ENCODE measurements around the gene NOS1.

NOS1 gene

GRCh38 chr12:117293510-117293909, 67.9 kb downstream of the NOS1 start:
- no peak for ATAC-seq

GRCh38 chr12:117292688-117293087, 68.7 kb downstream of the NOS1 start:
- no peak for ATAC-seq
- TF ChIP-seq TSHZ2 (CRISPR knock-in tag; IDR thresholded peaks at IDR 0.05) (no peak), TOX (CRISPR knock-in tag; IDR thresholded peaks at IDR 0.05; ENCODE audit: borderline replicate concordance) (no peak), ZFP3 (CRISPR knock-in tag; IDR thresholded peaks at IDR 0.05) (no peak), BACH2 (CRISPR knock-in tag; IDR thresholded peaks at IDR 0.05; ENCODE audit: borderline replicate concordance) (no peak), OSR1 (CRISPR knock-in tag; IDR thresholded peaks at IDR 0.05) (no peak), ZNF8 (CRISPR knock-in tag; IDR thresholded peaks at IDR 0.05) (no peak), GLIS3 (CRISPR knock-in tag; IDR thresholded peaks at IDR 0.05) (no peak), TCF4 (CRISPR knock-in tag; IDR thresholded peaks at IDR 0.05; ENCODE audit: borderline replicate concordance) (no peak), ZNF70 (CRISPR knock-in tag; IDR thresholded peaks at IDR 0.05) (no peak), ZFP30 (CRISPR knock-in tag; IDR thresholded peaks at IDR 0.05) (no peak), SNAI2 (CRISPR knock-in tag; IDR thresholded peaks at IDR 0.05) (no peak)
- TF ChIP-seq, protein P1, sequence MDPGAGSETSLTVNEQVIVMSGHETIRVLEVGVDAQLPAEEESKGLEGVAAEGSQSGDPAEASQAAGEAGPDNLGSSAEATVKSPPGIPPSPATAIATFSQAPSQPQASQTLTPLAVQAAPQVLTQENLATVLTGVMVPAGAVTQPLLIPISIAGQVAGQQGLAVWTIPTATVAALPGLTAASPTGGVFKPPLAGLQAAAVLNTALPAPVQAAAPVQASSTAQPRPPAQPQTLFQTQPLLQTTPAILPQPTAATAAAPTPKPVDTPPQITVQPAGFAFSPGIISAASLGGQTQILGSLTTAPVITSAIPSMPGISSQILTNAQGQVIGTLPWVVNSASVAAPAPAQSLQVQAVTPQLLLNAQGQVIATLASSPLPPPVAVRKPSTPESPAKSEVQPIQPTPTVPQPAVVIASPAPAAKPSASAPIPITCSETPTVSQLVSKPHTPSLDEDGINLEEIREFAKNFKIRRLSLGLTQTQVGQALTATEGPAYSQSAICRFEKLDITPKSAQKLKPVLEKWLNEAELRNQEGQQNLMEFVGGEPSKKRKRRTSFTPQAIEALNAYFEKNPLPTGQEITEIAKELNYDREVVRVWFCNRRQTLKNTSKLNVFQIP (CRISPR knock-in tag; IDR thresholded peaks at IDR 0.05; ENCODE audit: borderline replicate concordance, low read depth) = no peak

More at GRCh38 chr12:117293510-117293909, 67.9 kb downstream of the NOS1 start:
- TF ChIP-seq CSDC2 (CRISPR knock-in tag; IDR thresholded peaks at IDR 0.05) = no peak
- no peak for TF ChIP-seq ZNF70 (CRISPR knock-in tag; IDR thresholded peaks at IDR 0.05)
- no peak for TF ChIP-seq BACH2 (CRISPR knock-in tag; IDR thresholded peaks at IDR 0.05; ENCODE audit: borderline replicate concordance)
- TF ChIP-seq CREB5 (CRISPR knock-in tag; IDR thresholded peaks at IDR 0.05; ENCODE audit: low read depth) = no peak
- TF ChIP-seq SNAI2 (CRISPR knock-in tag; IDR thresholded peaks at IDR 0.05) = no peak
- TF ChIP-seq ZFP3 (CRISPR knock-in tag; IDR thresholded peaks at IDR 0.05) = no peak
- no peak for TF ChIP-seq ZNF8 (CRISPR knock-in tag; IDR thresholded peaks at IDR 0.05)
- TF ChIP-seq ZNF565 (CRISPR knock-in tag; conservative IDR thresholded peaks at IDR 0.05; ENCODE audit: low read depth) = no peak
- no peak for TF ChIP-seq PATZ1 (CRISPR knock-in tag; IDR thresholded peaks at IDR 0.05; ENCODE audit: borderline replicate concordance)
- no peak for TF ChIP-seq GLIS3 (CRISPR knock-in tag; IDR thresholded peaks at IDR 0.05)
- TF ChIP-seq, protein P1 (CRISPR knock-in tag; IDR thresholded peaks at IDR 0.05; ENCODE audit: borderline replicate concordance, low read depth) = no peak
- no peak for TF ChIP-seq ZFP30 (CRISPR knock-in tag; IDR thresholded peaks at IDR 0.05)
- no peak for TF ChIP-seq ESRRG (CRISPR knock-in tag; IDR thresholded peaks at IDR 0.05)
- TF ChIP-seq, protein P2, sequence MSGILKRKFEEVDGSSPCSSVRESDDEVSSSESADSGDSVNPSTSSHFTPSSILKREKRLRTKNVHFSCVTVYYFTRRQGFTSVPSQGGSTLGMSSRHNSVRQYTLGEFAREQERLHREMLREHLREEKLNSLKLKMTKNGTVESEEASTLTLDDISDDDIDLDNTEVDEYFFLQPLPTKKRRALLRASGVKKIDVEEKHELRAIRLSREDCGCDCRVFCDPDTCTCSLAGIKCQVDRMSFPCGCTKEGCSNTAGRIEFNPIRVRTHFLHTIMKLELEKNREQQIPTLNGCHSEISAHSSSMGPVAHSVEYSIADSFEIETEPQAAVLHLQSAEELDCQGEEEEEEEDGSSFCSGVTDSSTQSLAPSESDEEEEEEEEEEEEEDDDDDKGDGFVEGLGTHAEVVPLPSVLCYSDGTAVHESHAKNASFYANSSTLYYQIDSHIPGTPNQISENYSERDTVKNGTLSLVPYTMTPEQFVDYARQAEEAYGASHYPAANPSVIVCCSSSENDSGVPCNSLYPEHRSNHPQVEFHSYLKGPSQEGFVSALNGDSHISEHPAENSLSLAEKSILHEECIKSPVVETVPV (CRISPR knock-in tag; IDR thresholded peaks at IDR 0.05) = no peak
- TF ChIP-seq ISL1 (CRISPR knock-in tag; IDR thresholded peaks at IDR 0.05) = no peak
- no peak for TF ChIP-seq ZC3H10 (CRISPR knock-in tag; IDR thresholded peaks at IDR 0.05)
- TF ChIP-seq TOX (CRISPR knock-in tag; IDR thresholded peaks at IDR 0.05; ENCODE audit: borderline replicate concordance) = no peak

Data from SK-N-SH treated with all-trans-retinoic acid at 6 μM for 48 hours (cell line).